OCI-LY3 (cell line): ENCODE measurements around the gene SHLD1.
A peak's percentile ranks its signal among the peaks of the same experiment; 100 is the strongest.
"Not testable (repeated sequence)": the region's sequence is repeated elsewhere in the genome, so short reads cannot be mapped to it uniquely, and the experiment has no call there.

Experiments
- H2AFZ ChIP-seq: fragments of 200-600, 300-600 bp; shearing (Covaris generic); 2 replicates; pipeline ENCODE4 v1.6.0; 2014; ENCODE audit warnings: antibody characterized with exemption, low read depth, low read length
- H3K27ac ChIP-seq: fragments of 200-600, 300-600 bp; sonication (generic); 2 replicates; pipeline ENCODE4 v1.5.1; 2014; ENCODE audit warnings: mild to moderate bottlenecking, low read length, moderate library complexity, mixed read lengths
- H3K27me3 ChIP-seq: fragments of 200-600, 300-600 bp; sonication (generic); 2 replicates; pipeline ENCODE4 v1.6.1; 2014; ENCODE audit warnings: low read depth, low read length, mixed read lengths
- H3K36me3 ChIP-seq: fragments of 200-600, 300-600 bp; sonication (generic); replicated peaks from 2 replicates; pipeline ENCODE3; 2014; ENCODE audit warnings: low read depth, low read length, mixed read lengths
- H3K4me1 ChIP-seq: fragments of 300-600, 200-600 bp; sonication (generic); 2 replicates; pipeline ENCODE4 v1.6.1; 2014; ENCODE audit warnings: low read length, mixed read lengths
- H3K4me2 ChIP-seq: fragments of 200-600, 300-600 bp; sonication (generic); 2 replicates; pipeline ENCODE4 v1.6.1; 2014; ENCODE audit warnings: low read length, mixed read lengths
- H3K4me3 ChIP-seq: fragments of 300-600, 200-600 bp; sonication (generic); 2 replicates; pipeline ENCODE4 v1.5.1; 2014; ENCODE audit warnings: antibody characterized with exemption, mild to moderate bottlenecking, low read length, moderate library complexity
- H3K79me2 ChIP-seq: fragments of 300-600, 200-600 bp; shearing (Covaris generic); 2 replicates; pipeline ENCODE4 v1.6.1; 2014; ENCODE audit warnings: mild to moderate bottlenecking, low read length, mixed read lengths
- H3K9ac ChIP-seq: fragments of 300-600, 200-600 bp; shearing (Covaris generic); 2 replicates; pipeline ENCODE4 v1.6.0; 2014; ENCODE audit warnings: mild to moderate bottlenecking, low read length, moderate library complexity
- H3K9me3 ChIP-seq: fragments of 200-600, 300-600 bp; shearing (Covaris generic); 2 replicates; pipeline ENCODE4 v1.6.1; 2014; ENCODE audit warnings: low read length, mixed read lengths; ENCODE audit not compliant: insufficient read depth
- H4K20me1 ChIP-seq: fragments of 200-600, 300-600 bp; sonication (generic); 2 replicates; pipeline ENCODE4 v1.6.1; 2016; ENCODE audit warnings: low read length, mixed read lengths; ENCODE audit not compliant: insufficient read depth
- CTCF ChIP-seq: fragments of 200-600, 300-600 bp; sonication (generic); IDR thresholded peaks from 2 replicates; pipeline ENCODE4 v1.5.1; 2014; ENCODE audit warnings: antibody characterized with exemption, low read length, low read depth
- EZH2phosphoT487 ChIP-seq: fragments of 200-600 bp; shearing (Covaris generic); IDR thresholded peaks from 2 replicates; pipeline ENCODE4 v1.6.1; 2018; ENCODE audit warnings: antibody characterized with exemption, mixed run types, low read depth

Gene SHLD1

GRCh38 chr20:5796331-5797040 is 46.3 kb downstream of the SHLD1 start:
- H3K27me3 ChIP-seq: no peaks in the 10 kb centered on the region
- no peak for TF ChIP-seq EZH2phosphoT487
- no peak for TF ChIP-seq CTCF
- H4K20me1 ChIP-seq: no peaks in the 10 kb centered on the region
- H3K36me3 ChIP-seq: peaks cover 11% of the 10 kb centered on the region
- no peaks in the 10 kb centered on the region for H3K9me3 ChIP-seq
- H2AFZ ChIP-seq: no peak overlapping the region
- H3K4me3 ChIP-seq: no peak overlapping the region
- no peak overlapping the region for H3K27ac ChIP-seq
- H3K4me1 ChIP-seq: peaks cover 21% of the 10 kb centered on the region
- H3K79me2 ChIP-seq: no peaks in the 10 kb centered on the region
- H3K4me2 ChIP-seq: no peak overlapping the region
- no peak overlapping the region for H3K9ac ChIP-seq

GRCh38 chr20:5797165-5797564 is 47.0 kb downstream of the SHLD1 start:
- Histone ChIP-seq H3K27ac (peak overlapping the region; percentile 87), H3K4me3 (no peak overlapping the region), H3K9me3 (no peaks in the 10 kb centered on the region), H4K20me1 (no peaks in the 10 kb centered on the region), H3K9ac (no peak overlapping the region), H3K4me1 (peaks cover 21% of the 10 kb centered on the region), H3K4me2 (peak overlapping the region; percentile 57), H3K27me3 (no peaks in the 10 kb centered on the region), H3K36me3 (peaks cover 11% of the 10 kb centered on the region), H2AFZ (no peak overlapping the region), H3K79me2 (no peaks in the 10 kb centered on the region)
- no peak for TF ChIP-seq EZH2phosphoT487
- no peak for TF ChIP-seq CTCF

GRCh38 chr20:5797843-5798462 is 47.8 kb downstream of the SHLD1 start:
- Histone ChIP-seq H3K79me2 (no peaks in the 10 kb centered on the region), H3K9ac (peak overlapping the region; percentile 8; the same call in 1 of the 2 replicates), H4K20me1 (no peaks in the 10 kb centered on the region), H3K4me3 (peak overlapping the region; percentile 23; the same call in 1 of the 2 replicates), H3K9me3 (no peaks in the 10 kb centered on the region), H3K36me3 (peaks cover 11% of the 10 kb centered on the region), H3K4me2 (peak overlapping the region; percentile 57), H3K27ac (peak overlapping the region; percentile 87), H2AFZ (no peak overlapping the region), H3K27me3 (no peaks in the 10 kb centered on the region), H3K4me1 (peaks cover 21% of the 10 kb centered on the region)
- TF ChIP-seq EZH2phosphoT487: no peak
- TF ChIP-seq CTCF: no peak

GRCh38 chr20:5803754-5804303 is 53.6 kb downstream of the SHLD1 start:
- H3K79me2 ChIP-seq, H3K36me3 ChIP-seq, H3K4me1 ChIP-seq: not testable (repeated sequence)

More at GRCh38 chr20:5803754-5804303, 53.6 kb downstream of the SHLD1 start:
- not testable (repeated sequence) for H4K20me1 ChIP-seq, H3K4me2 ChIP-seq, H2AFZ ChIP-seq, H3K9me3 ChIP-seq, H3K27ac ChIP-seq, H3K4me3 ChIP-seq, H3K9ac ChIP-seq, H3K27me3 ChIP-seq
